H1 (cell line): Measurements from ENCODE around the gene VWF. TPM values are rescaled to one million over a fixed set of nuclear protein-coding genes. Genes with fewer than 3 reads are reported as not detected.

Experiments
- CTCF ChIA-PET: fragments of 300-600 bp; sonication (Branson Sonifier 250); formaldehyde crosslinking; loops from one replicate; lab custom pipeline; 2021; ENCODE audit not compliant: partially characterized antibody; lab: Charles Lee
- POLR2A ChIA-PET: fragments of 300-600 bp; sonication (Branson Sonifier 250); formaldehyde crosslinking; loops from one replicate; lab custom pipeline; 2021; ENCODE audit warnings: inconsistent platforms; ENCODE audit not compliant: partially characterized antibody; lab: Charles Lee
- DNase-seq, 2 experiments: peaks; one replicate each; pipeline versions ENCODE4 v3.0.0 to v3.0.0-alpha.2; 2010 to 2022; ENCODE audit warnings: low spot score in 2 of 2, low read depth in 1 of 2, mixed read lengths in 1 of 2
- FAIRE-seq: peaks from 2 replicates; lab custom pipeline; 2011; peaks lifted over from hg19 to GRCh38; lab: Jason Lieb, UNC
- H2AFZ ChIP-seq: 2 replicates; pipeline ENCODE4 v1.8.1; 2012; ENCODE audit warnings: low read length, inconsistent platforms
- H2AK5ac ChIP-seq: 2 replicates; pipeline ENCODE4 v1.6.1; 2013; ENCODE audit warnings: low read depth, low read length
- H2BK120ac ChIP-seq: replicated peaks from 2 replicates; pipeline ENCODE3; 2013; ENCODE audit warnings: low read depth, low read length, inconsistent platforms
- H2BK12ac ChIP-seq: 2 replicates; pipeline ENCODE4 v1.6.1; 2013; ENCODE audit warnings: low read depth, low read length
- H2BK15ac ChIP-seq: 2 replicates; pipeline ENCODE4 v1.6.1; 2013; ENCODE audit warnings: low read length
- H2BK20ac ChIP-seq: 2 replicates; pipeline ENCODE4 v1.6.1; 2013; ENCODE audit warnings: low read length
- H2BK5ac ChIP-seq: 2 replicates; pipeline ENCODE4 v1.6.1; 2013; ENCODE audit warnings: low read depth, low read length
- H3K14ac ChIP-seq: 2 replicates; pipeline ENCODE4 v1.6.1; 2013; ENCODE audit warnings: inconsistent platforms; ENCODE audit not compliant: insufficient read length
- H3K18ac ChIP-seq: 2 replicates; pipeline ENCODE4 v1.6.1; 2013; ENCODE audit warnings: low read length; ENCODE audit errors: extremely low read depth
- H3K23ac ChIP-seq: 2 replicates; pipeline ENCODE4 v1.6.1; 2013; ENCODE audit warnings: inconsistent platforms; ENCODE audit not compliant: insufficient read length
- H3K23me2 ChIP-seq: 2 replicates; pipeline ENCODE4 v1.6.1; 2013; ENCODE audit warnings: low read depth, low read length
- H3K27ac ChIP-seq: 2 replicates; pipeline ENCODE4 v1.6.1; 2011; ENCODE audit warnings: low read depth, low read length, inconsistent platforms
- H3K27me3 ChIP-seq, 4 experiments: replicated peaks in 1 of 4; 1 replicate in 1 of 4; 2 replicates in 3 of 4; pipeline versions ENCODE4 v1.6.1 to v1.8.1; 2011 to 2013; ENCODE audit warnings: low read length in 3 of 4, mild to moderate bottlenecking in 3 of 4, inconsistent platforms in 2 of 4, mixed read lengths in 2 of 4, moderate library complexity in 1 of 4; ENCODE audit not compliant: control insufficient read depth in 3 of 4, insufficient read depth in 3 of 4; ENCODE audit errors: extremely low read depth in 1 of 4
- H3K36me3 ChIP-seq, 4 experiments: 2 replicates each; pipeline versions ENCODE4 v1.6.1 to v1.8.1; 2011 to 2013; ENCODE audit warnings: mild to moderate bottlenecking in 4 of 4, low read length in 3 of 4, moderate library complexity in 2 of 4, control low read depth in 1 of 4, inconsistent platforms in 1 of 4; ENCODE audit not compliant: insufficient read depth in 4 of 4, control insufficient read depth in 2 of 4
- H3K4ac ChIP-seq: replicated peaks from 2 replicates; pipeline ENCODE3; 2013; ENCODE audit warnings: low read length, low read depth, mixed read lengths, inconsistent platforms; ENCODE audit not compliant: insufficient read length
- H3K4me1 ChIP-seq, 4 experiments: replicated peaks in 1 of 4; 1 replicate in 1 of 4; 2 replicates in 3 of 4; pipeline versions ENCODE4 v1.6.1 to v1.8.1; 2011 to 2013; ENCODE audit warnings: low read length in 3 of 4, inconsistent platforms in 2 of 4, mixed read lengths in 1 of 4; ENCODE audit not compliant: insufficient read depth in 4 of 4, control insufficient read depth in 3 of 4
- H3K4me2 ChIP-seq, 2 experiments: 2 replicates each; pipeline versions ENCODE4 v1.6.1 to v1.8.1; 2011 to 2013; ENCODE audit warnings: low read depth in 2 of 2, low read length in 2 of 2, control low read depth in 1 of 2, inconsistent platforms in 1 of 2, mild to moderate bottlenecking in 1 of 2; ENCODE audit not compliant: insufficient read depth in 1 of 2
- H3K4me3 ChIP-seq, 4 experiments: fragments of 200-600, 300-600 bp in 1 of 4; sonication (generic), shearing (Covaris generic), sonication (Bioruptor Twin) in 1 of 4; 2 replicates each; pipeline versions ENCODE4 v1.5.1 to v1.8.1; 2011 to 2016; ENCODE audit warnings: low read length in 4 of 4, low read depth in 3 of 4, control low read depth in 2 of 4, inconsistent platforms in 2 of 4, mild to moderate bottlenecking in 2 of 4, mixed read lengths in 1 of 4, moderate library complexity in 1 of 4; ENCODE audit not compliant: insufficient read depth in 2 of 4; ENCODE audit errors: extremely low read depth in 1 of 4
- H3K56ac ChIP-seq: replicated peaks from 2 replicates; pipeline ENCODE3; 2013; ENCODE audit warnings: low read depth, mild to moderate bottlenecking, mixed read lengths, low read length, inconsistent platforms; ENCODE audit not compliant: insufficient read length
- H3K79me1 ChIP-seq: 2 replicates; pipeline ENCODE4 v1.6.1; 2013; ENCODE audit warnings: low read depth, low read length, control low read depth
- H3K79me2 ChIP-seq, 2 experiments: 2 replicates each; pipeline versions ENCODE4 v1.6.1 to v1.8.1; 2012 to 2013; ENCODE audit warnings: low read length in 2 of 2, mild to moderate bottlenecking in 2 of 2, inconsistent platforms in 1 of 2; ENCODE audit not compliant: insufficient read depth in 2 of 2, control insufficient read depth in 1 of 2
- H3K9ac ChIP-seq, 4 experiments: replicated peaks in 1 of 4; 1 replicate in 1 of 4; 2 replicates in 3 of 4; pipeline versions ENCODE4 v1.6.1 to v1.8.1; 2011 to 2013; ENCODE audit warnings: low read depth in 3 of 4, low read length in 3 of 4, control low read depth in 2 of 4, mild to moderate bottlenecking in 2 of 4, moderate library complexity in 2 of 4, inconsistent platforms in 1 of 4; ENCODE audit errors: extremely low read depth in 1 of 4
- H3K9me3 ChIP-seq, 2 experiments: 2 replicates each; pipeline versions ENCODE4 v1.6.1 to v1.8.1; 2012 to 2013; ENCODE audit warnings: mild to moderate bottlenecking in 2 of 2, moderate library complexity in 2 of 2, control low read depth in 1 of 2, inconsistent platforms in 1 of 2, low read depth in 1 of 2, low read length in 1 of 2, mixed read lengths in 1 of 2; ENCODE audit not compliant: insufficient read depth in 2 of 2
- H4K20me1 ChIP-seq, 2 experiments: replicated peaks in 1 of 2; 2 replicates each; pipeline versions ENCODE3 to v1.8.1; 2011 to 2013; ENCODE audit warnings: inconsistent platforms in 2 of 2, low read length in 2 of 2, mild to moderate bottlenecking in 1 of 2; ENCODE audit not compliant: insufficient read depth in 2 of 2, control insufficient read depth in 1 of 2
- H4K5ac ChIP-seq: 2 replicates; pipeline ENCODE4 v1.6.1; 2013; ENCODE audit warnings: low read length, low read depth, mixed read lengths, inconsistent platforms; ENCODE audit not compliant: insufficient read length
- H4K8ac ChIP-seq: 2 replicates; pipeline ENCODE4 v1.8.0; 2013; ENCODE audit warnings: mild to moderate bottlenecking, moderate library complexity, low read length, inconsistent platforms; ENCODE audit not compliant: insufficient read depth; ENCODE audit errors: extremely low read depth
- H4K91ac ChIP-seq: replicated peaks from 2 replicates; pipeline ENCODE3; 2013; ENCODE audit warnings: low read length, mixed read lengths, inconsistent platforms; ENCODE audit not compliant: insufficient read length
- ASH2L ChIP-seq: fragments of 200-600, 300-600 bp; sonication (generic); IDR thresholded peaks from one replicate; pipeline ENCODE4 v1.7.1; 2017; ENCODE audit warnings: low read length
- BRCA1 ChIP-seq: IDR thresholded peaks from 2 replicates; pipeline ENCODE4 v1.6.1; 2012; ENCODE audit warnings: low read depth, low read length, improper control_type of control experiment
- MAFK ChIP-seq: IDR thresholded peaks from 2 replicates; pipeline ENCODE4 v1.6.1; 2012; ENCODE audit warnings: low read depth, mild to moderate bottlenecking, improper control_type of control experiment, low read length
- SIRT6 ChIP-seq: IDR thresholded peaks from one replicate; pipeline ENCODE4 v1.7.1; 2012; ENCODE audit warnings: low read length, inconsistent platforms
- SRF ChIP-seq: IDR thresholded peaks from 2 replicates; pipeline ENCODE4 v1.6.1; 2011; ENCODE audit warnings: mild to moderate bottlenecking, low read depth, low read length, moderate library complexity
- WGBS, 2 experiments: shearing (Covaris generic) in 1 of 2; methylation state at CpG; one replicate each; pipeline versions ENCODE4 v1.1.6 to v1.1.7; 2013 to 2015; ENCODE audit warnings: low lambda C conversion rate in 2 of 2, mixed read lengths in 2 of 2, inconsistent platforms in 1 of 2, low coverage in 1 of 2, missing lambda C conversion rate in 1 of 2; ENCODE audit not compliant: insufficient replicate concordance in 2 of 2, insufficient coverage in 1 of 2, insufficient read length in 1 of 2; ENCODE audit errors: extremely low coverage in 1 of 2, missing lambda C conversion rate in 1 of 2; 5-methylcytosine and 5-hydroxymethylcytosine counted together
- polyA plus RNA-seq, 7 experiments: library from polyadenylated mRNA; depleted of rRNA in 3 of 7; stranded (reverse) in 5 of 7; unstranded in 2 of 7; fragments of >200 nt in 5 of 7; fragments of 200-250 nt in 2 of 7; gene quantifications; 1 replicate in 5 of 7; 2 replicates in 1 of 7; 4 replicates in 1 of 7; pipeline versions ENCODE4 v1.2.1 to v1.2.3, GENCODE V29; 2011 to 2013; ENCODE audit warnings: missing spikeins in 2 of 7, mixed read lengths in 2 of 7
- total RNA-seq: library from RNA; stranded (reverse); fragmentation: NEBNext Ultra II Directional; extraction: Animal tissue kit (Norgen Biotek cat#: 25700); gene quantifications from 2 replicates; pipeline ENCODE4 v1.2.1, GENCODE V29; 2021

Gene VWF
- total and polyA plus RNA-seq, 2 of the 8 experiments (the other 6 are each of a cell fraction or from before 2014, with no cell fraction given) = 0.39 to 0.60 TPM

DNA sequence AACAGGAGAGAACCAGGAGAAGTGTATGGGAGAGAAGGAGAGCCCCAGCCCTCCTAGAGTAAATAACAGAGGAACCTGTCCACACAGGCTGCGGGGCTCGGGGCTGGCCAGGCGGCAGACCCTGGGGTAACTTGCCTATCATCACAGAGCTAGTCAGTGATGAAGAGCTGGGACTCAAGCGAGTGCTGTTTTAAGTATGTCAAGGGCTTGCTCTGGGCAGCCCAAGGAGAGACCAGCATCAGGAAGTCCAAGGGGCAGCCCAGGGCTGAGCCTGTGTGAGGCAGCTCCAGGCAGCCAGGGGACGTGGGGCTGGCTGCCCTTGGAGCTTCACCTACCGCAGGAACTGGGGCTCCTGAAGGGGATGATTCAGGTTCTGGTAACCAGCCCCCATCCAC lies 10.0 kb downstream of the VWF start:
- H4K8ac ChIP-seq = no peak overlapping the region
- H3K56ac ChIP-seq = no peak overlapping the region
- H3K27ac ChIP-seq = no peak overlapping the region
- no peaks in the 10 kb centered on the region for H3K27me3 ChIP-seq
- H3K4me3 ChIP-seq = no peak overlapping the region
- no peak overlapping the region for H4K5ac ChIP-seq
- DNase-seq = no peak
- H2BK20ac ChIP-seq = no peak overlapping the region
- H3K36me3 ChIP-seq = no peaks in the 10 kb centered on the region
- WGBS, 2 experiments = 88% methylated on average over 6 of the region's 6 CpGs; no CpG with 5 or more reads in 1 of the 2 experiments
- no peaks in the 10 kb centered on the region for H3K79me2 ChIP-seq
- no peaks in the 10 kb centered on the region for H4K20me1 ChIP-seq
- no peak overlapping the region for H2AK5ac ChIP-seq
- H2AFZ ChIP-seq = no peak overlapping the region
- H3K4me2 ChIP-seq = no peak overlapping the region
- no peaks in the 10 kb centered on the region for H3K79me1 ChIP-seq
- FAIRE-seq = no peak
- no peak overlapping the region for H3K9ac ChIP-seq
- H4K91ac ChIP-seq = no peak overlapping the region
- H3K23ac ChIP-seq = no peak overlapping the region
- no peaks in the 10 kb centered on the region for H3K4me1 ChIP-seq
- H2BK5ac ChIP-seq = no peak overlapping the region
- no peak overlapping the region for H2BK120ac ChIP-seq
- CTCF ChIA-PET = interaction anchor here (0.9 to 2.1 kb wide), 4 partner anchors 19 to 79 kb away, joined by 3 to 5 read pairs (median 4); no protein-coding TSS in a partner anchor
- H3K18ac ChIP-seq = no peak overlapping the region
- no peaks in the 10 kb centered on the region for H3K23me2 ChIP-seq
- H2BK12ac ChIP-seq = no peak overlapping the region
- H3K4ac ChIP-seq = no peak overlapping the region
- POLR2A ChIA-PET = interaction anchor here (0.7 to 1.3 kb wide), 2 partner anchors 13 to 14 kb away, joined by 3 read pairs; no protein-coding TSS in a partner anchor
- no peak overlapping the region for H2BK15ac ChIP-seq
- H3K14ac ChIP-seq = no peak overlapping the region
- H3K9me3 ChIP-seq = no peaks in the 10 kb centered on the region
- TF ChIP-seq MAFK = no peak
- no peak for TF ChIP-seq ASH2L
- no peak for TF ChIP-seq BRCA1
- no peak for TF ChIP-seq SRF
- TF ChIP-seq SIRT6 = no peak
